Activated naive CD8-positive, alpha-beta T cell treated with anti-CD3 and anti-CD28 coated beads, Interleukin-2, amount 50 U/mL, for 24 hours (primary cell): ENCODE measurements around the gene DRC1.

Experiments used
- ATAC-seq: fragments of 150-1000 bp; cut with Tn5 transposase; one replicate; pipeline ENCODE4 v1.10.0; 2021
- DNase-seq: peaks from one replicate; pipeline ENCODE4 v3.0.0; 2021
- H3K27ac Mint-ChIP-seq: one replicate; pipeline ENCODE4 v1.8.0; 2021; ENCODE audit warnings: mild to moderate bottlenecking, mixed read lengths
- H3K27me3 Mint-ChIP-seq: one replicate; pipeline ENCODE4 v1.8.0; 2021; ENCODE audit warnings: mixed read lengths
- H3K36me3 Mint-ChIP-seq: one replicate; pipeline ENCODE4 v1.8.0; 2021; ENCODE audit warnings: low read depth, mixed read lengths
- H3K4me1 Mint-ChIP-seq: one replicate; pipeline ENCODE4 v1.8.0; 2021; ENCODE audit warnings: mixed read lengths
- H3K4me3 Mint-ChIP-seq: one replicate; pipeline ENCODE4 v1.8.0; 2021; ENCODE audit warnings: mild to moderate bottlenecking, moderate library complexity, mixed read lengths
- H3K9me3 Mint-ChIP-seq: one replicate; pipeline ENCODE4 v1.8.0; 2021; ENCODE audit warnings: mixed read lengths

The DRC1 gene

DNA sequence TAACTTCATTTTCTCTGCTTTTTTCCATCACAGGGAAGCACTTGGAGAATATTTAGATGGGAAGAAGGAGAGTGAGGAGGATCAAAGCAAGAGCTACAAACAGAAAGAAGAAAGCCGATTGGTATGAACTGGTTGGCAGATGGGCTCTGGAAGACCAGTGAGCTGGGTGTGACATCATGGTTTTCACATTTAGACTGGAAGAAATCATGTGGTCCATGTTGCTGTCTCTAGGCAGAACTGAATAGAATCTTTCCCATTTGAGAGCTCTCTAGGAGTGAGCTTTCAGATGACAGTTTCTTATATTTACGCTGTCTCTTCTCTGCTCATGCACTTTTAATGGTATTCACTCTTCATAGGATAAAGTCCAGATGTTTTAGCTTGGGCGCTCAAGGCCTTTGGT is 12.6 kb downstream of the DRC1 start:
- Mint-ChIP-seq H3K4me1 (peaks cover 9% of the 10 kb centered on the region), H3K27ac (no peak overlapping the region), H3K4me3 (no peak overlapping the region), H3K36me3 (no peaks in the 10 kb centered on the region), H3K27me3 (peaks cover 4% of the 10 kb centered on the region), H3K9me3 (no peaks in the 10 kb centered on the region)
- ATAC-seq (no peak), DNase-seq (no peak)

DNA sequence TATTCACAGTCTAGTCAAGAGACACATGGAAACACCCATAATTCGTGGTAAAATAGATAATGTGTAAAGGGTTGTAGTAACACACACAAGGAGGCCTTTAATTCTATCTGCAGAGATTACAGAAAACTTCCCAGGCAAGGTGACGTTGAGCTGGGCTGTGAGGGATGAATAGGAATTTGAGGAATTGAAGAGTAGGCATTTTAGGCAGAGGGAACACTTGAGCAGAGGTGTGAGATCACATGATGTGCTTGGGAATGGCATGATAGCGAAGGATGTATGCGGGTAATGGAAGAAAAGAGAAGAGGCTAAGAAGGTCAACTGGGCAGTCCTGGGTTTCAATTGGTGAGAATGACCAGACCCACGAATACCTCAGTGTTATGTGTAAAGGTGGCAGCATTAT is 20.2 kb downstream of the DRC1 start:
- H3K27me3 Mint-ChIP-seq = peaks cover 2% of the 10 kb centered on the region
- no peak overlapping the region for H3K27ac Mint-ChIP-seq
- no peak for ATAC-seq
- H3K36me3 Mint-ChIP-seq = no peaks in the 10 kb centered on the region
- no peaks in the 10 kb centered on the region for H3K4me1 Mint-ChIP-seq
- H3K9me3 Mint-ChIP-seq = no peaks in the 10 kb centered on the region
- no peak for DNase-seq
- no peak overlapping the region for H3K4me3 Mint-ChIP-seq

DNA sequence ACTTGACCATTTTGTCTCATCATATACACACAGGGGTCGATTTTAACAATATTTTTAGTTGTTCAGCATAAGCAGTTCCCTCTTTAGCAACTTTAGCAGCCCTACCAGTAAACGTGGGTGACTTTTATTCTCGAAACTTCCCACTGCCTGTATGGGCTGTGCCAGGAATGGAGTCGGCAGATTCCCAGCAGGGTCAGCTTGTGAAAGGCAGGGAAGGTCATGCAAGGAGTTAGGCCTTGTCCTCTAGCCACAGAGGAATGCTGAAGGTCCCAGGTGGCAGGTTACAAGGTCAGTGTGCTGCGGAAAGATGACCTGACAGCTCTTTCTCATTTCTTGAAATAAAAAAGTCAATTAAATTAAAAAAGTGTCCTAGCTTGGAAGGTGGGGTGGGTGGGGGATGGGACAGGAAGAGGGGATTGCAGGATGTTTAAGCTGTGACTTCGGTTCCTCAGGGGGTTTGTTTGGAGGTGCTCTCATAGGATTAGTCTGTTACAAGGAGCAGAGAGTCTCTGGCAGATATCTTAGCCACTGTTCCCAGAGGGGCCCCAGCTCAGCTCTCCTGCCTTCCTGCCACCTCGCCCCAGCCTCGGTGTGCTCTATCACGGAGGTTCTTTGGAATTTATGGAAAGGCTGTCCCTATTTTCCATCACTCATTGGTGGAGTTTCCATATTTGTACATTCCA is 21.4 kb downstream of the DRC1 start:
- Mint-ChIP-seq H3K4me3 (no peak overlapping the region), H3K27ac (no peak overlapping the region), H3K9me3 (no peaks in the 10 kb centered on the region), H3K4me1 (no peaks in the 10 kb centered on the region), H3K36me3 (no peaks in the 10 kb centered on the region), H3K27me3 (peaks cover 2% of the 10 kb centered on the region)
- ATAC-seq (no peak), DNase-seq (no peak)

DNA sequence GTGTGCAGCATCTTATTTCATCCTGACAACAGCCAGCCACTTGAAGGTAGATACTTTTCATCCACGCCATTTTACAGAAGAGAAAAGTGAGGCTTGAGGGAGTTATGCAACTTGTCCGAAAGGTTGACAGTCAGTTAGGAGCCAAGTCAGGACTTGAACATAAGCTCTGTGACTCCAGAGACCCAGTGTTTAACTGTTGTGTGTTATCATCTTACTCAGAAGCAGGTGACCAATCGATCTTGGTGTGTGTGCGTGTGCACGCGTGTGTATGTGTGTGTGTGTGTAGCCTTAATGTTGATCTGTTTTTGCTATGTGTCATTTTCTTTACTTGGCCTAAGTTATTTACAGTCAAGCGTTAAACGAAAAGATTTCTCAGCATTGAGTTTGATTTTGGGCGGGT is 22.0 kb downstream of the DRC1 start:
- ATAC-seq (no peak), DNase-seq (no peak)
- H3K36me3 Mint-ChIP-seq = no peaks in the 10 kb centered on the region
- peaks cover 2% of the 10 kb centered on the region for H3K27me3 Mint-ChIP-seq
- no peak overlapping the region for H3K4me3 Mint-ChIP-seq
- no peaks in the 10 kb centered on the region for H3K9me3 Mint-ChIP-seq
- H3K27ac Mint-ChIP-seq = no peak overlapping the region
- no peaks in the 10 kb centered on the region for H3K4me1 Mint-ChIP-seq

DNA sequence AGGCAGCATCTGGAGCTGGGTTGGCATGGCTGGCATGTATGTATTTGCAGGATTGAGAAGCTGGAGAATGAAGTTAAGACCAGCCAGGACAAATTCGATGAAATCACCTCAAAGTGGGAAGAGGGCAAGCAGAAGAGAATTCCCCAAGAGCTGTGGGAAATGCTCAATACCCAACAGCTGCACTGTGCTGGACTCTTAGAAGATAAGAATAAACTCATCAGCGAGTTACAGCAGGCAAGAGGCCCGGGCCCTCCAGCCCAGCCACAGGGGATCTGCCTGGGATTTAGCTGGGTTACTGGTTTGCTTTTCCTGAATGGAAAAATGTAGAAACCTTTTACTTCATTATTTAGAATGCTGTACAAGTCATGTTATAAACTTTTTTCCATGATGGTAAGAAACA is 22.5 kb downstream of the DRC1 start:
- H3K36me3 Mint-ChIP-seq = no peaks in the 10 kb centered on the region
- DNase-seq = no peak

DNA sequence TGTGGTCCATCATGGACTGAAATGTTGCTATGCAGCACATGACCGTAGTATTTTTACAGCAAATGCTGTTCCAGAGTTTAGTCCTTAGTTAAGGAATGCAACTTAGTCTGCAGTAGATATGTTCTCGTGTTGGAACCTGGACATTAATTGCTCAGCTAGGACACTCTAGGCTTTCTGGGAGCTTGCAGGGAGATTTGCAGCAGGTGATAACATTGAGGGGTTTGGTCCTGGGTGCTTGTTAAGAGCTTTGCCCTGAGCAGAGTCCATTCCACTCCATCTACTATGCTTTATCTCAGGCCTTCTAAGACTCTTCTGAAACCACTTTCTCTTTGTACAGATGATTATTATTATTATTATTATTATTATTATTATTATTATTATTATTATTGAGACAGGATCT is 27.1 kb downstream of the DRC1 start:
- DNase-seq = no peak
- Mint-ChIP-seq H3K9me3 (no peaks in the 10 kb centered on the region), H3K36me3 (no peaks in the 10 kb centered on the region), H3K4me3 (no peak overlapping the region), H3K27me3 (peaks cover 7% of the 10 kb centered on the region), H3K4me1 (no peaks in the 10 kb centered on the region), H3K27ac (no peak overlapping the region)
- no peak for ATAC-seq

More for the DNA sequence above, 22.5 kb downstream of the DRC1 start:
- H3K27me3 Mint-ChIP-seq = peaks cover 2% of the 10 kb centered on the region
- no peak for ATAC-seq
- H3K4me1 Mint-ChIP-seq = no peaks in the 10 kb centered on the region
- H3K9me3 Mint-ChIP-seq = no peaks in the 10 kb centered on the region
- H3K27ac Mint-ChIP-seq = no peak overlapping the region
- H3K4me3 Mint-ChIP-seq = no peak overlapping the region

DNA sequence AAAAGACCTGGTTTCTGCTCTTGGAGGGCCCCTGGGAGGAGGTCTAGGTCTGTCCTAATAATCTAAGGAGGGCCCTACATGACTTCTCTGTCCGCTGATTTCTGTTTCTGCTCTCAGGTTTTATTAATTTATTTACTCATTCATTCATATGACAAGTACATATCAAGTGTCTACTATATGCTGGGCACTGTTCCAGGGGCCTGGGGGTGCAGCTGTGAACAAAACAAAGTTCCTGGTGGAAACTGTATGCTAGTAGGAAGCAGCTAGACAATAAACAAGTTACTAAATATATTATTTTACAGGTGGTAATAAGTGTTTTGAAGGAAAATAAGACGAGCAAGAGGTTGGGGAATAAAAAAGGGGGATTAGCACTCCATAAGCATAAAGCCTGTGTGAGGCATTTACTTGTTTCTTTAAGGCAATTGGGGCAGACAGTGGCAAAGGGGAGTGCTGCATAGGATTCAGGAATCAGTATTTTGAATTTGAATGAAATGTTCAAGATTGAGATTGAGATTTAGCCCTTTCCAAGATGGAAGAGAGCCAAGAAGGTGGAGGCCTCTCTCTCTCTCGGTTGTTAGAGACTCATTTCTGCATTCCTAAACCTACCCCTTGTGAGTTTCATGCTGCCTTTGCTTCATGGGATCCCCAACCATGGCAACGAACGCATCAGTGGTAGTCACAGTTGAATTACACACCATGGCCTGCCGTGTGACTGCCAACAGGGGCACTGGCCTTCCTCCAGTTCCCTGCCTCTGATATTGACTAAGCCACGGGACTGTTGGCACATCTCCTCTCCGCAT is 28.3 kb downstream of the DRC1 start:
- Mint-ChIP-seq H3K36me3 (no peaks in the 10 kb centered on the region), H3K27ac (no peak overlapping the region), H3K4me3 (no peak overlapping the region), H3K9me3 (no peaks in the 10 kb centered on the region), H3K4me1 (no peaks in the 10 kb centered on the region), H3K27me3 (peaks cover 7% of the 10 kb centered on the region)
- ATAC-seq = no peak
- no peak for DNase-seq

DNA sequence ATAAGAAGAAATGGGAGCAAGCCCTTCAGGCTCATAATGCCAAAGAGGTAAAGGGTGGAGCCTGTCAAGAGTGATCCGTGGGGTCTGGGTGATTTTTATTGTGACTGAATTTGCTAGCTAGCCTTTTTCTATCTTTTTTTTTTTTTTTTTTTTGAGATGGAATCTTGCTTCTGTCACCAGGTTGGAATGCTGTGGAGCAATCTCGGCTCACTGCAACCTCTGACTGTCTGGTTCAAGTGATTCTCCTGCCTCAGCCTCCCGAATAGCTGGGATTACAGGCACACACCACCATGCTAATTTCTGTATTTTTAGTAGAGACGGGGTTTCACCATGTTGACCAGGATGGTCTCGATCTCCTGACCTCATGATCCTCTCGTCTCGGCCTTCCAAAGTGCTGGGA is 29.1 kb downstream of the DRC1 start:
- DNase-seq (no peak), ATAC-seq (no peak)
- no peaks in the 10 kb centered on the region for H3K36me3 Mint-ChIP-seq
- no peak overlapping the region for H3K4me3 Mint-ChIP-seq
- H3K9me3 Mint-ChIP-seq = no peaks in the 10 kb centered on the region
- H3K27ac Mint-ChIP-seq = no peak overlapping the region
- peaks cover 7% of the 10 kb centered on the region for H3K27me3 Mint-ChIP-seq
- H3K4me1 Mint-ChIP-seq = no peaks in the 10 kb centered on the region

DNA sequence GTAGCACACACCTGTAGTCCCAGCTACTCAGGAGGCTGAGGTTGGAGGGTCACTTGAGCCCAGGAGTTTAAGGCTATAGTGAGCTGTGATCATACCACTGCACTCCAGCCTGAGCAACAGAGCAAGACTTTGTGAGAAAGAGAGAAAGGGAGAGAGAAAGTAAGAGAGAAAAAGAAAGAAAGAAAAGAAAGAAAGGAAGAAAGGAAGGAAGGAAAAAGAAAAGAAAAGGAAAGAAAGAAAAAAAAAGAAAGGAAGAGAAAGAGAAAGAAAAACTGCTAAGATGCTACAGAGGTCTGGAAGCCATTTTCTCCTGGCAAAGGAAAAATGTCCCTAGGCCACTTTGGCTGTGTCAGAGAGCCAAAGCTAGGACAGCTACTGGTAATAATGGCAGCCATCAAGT is 30.6 kb downstream of the DRC1 start:
- H3K4me3 Mint-ChIP-seq = no peak overlapping the region
- ATAC-seq (no peak), DNase-seq (no peak)
- peaks cover 7% of the 10 kb centered on the region for H3K27me3 Mint-ChIP-seq
- H3K4me1 Mint-ChIP-seq = no peaks in the 10 kb centered on the region
- no peaks in the 10 kb centered on the region for H3K36me3 Mint-ChIP-seq
- H3K27ac Mint-ChIP-seq = no peak overlapping the region
- H3K9me3 Mint-ChIP-seq = no peaks in the 10 kb centered on the region

DNA sequence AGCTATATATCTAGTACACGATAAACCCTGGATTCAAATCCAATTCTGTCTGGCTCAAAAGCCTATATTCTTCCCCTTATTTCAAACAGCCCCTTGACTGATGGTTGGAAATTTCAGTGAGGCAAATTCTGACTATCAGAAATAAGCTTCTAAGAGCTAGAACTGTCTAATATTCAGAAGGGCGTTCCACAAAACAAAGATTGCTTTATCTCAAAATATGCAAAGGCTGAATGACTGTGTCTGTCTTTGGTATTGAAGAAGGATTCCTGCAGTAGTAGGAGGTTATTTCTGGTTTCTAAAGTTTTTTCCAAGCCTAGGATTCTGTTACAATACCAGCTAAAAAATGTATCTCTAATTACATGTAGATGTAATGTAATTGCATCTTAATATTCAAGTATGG is 31.1 kb downstream of the DRC1 start:
- ATAC-seq = no peak
- H3K27ac Mint-ChIP-seq = no peak overlapping the region
- H3K36me3 Mint-ChIP-seq = no peaks in the 10 kb centered on the region
- no peak for DNase-seq
- H3K4me1 Mint-ChIP-seq = no peaks in the 10 kb centered on the region
- H3K4me3 Mint-ChIP-seq = no peak overlapping the region
- no peaks in the 10 kb centered on the region for H3K9me3 Mint-ChIP-seq
- peaks cover 7% of the 10 kb centered on the region for H3K27me3 Mint-ChIP-seq

DNA sequence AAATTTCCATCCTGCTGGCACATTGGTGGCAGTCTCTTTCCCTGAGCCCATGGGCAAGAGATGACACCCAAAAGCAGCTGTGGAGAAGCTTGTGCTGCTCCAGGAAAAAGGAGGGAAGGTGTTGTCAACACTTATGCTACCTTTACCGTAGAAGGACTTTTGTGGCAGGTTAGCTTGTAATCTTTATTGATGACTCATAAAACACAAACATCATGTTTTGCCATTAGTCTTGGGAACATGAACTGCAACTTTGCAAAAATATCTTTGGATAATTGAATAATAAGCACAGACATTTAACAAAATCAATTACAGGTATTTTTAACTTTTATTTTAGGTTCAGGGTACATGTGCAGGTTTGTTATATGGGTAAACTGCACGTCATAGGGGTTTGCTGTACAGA is 33.4 kb downstream of the DRC1 start:
- H3K4me3 Mint-ChIP-seq = no peak overlapping the region
- H3K4me1 Mint-ChIP-seq = no peaks in the 10 kb centered on the region
- no peak for ATAC-seq
- no peaks in the 10 kb centered on the region for H3K36me3 Mint-ChIP-seq
- DNase-seq = no peak
- no peak overlapping the region for H3K27ac Mint-ChIP-seq
- H3K27me3 Mint-ChIP-seq = peaks cover 12% of the 10 kb centered on the region
- no peaks in the 10 kb centered on the region for H3K9me3 Mint-ChIP-seq

DNA sequence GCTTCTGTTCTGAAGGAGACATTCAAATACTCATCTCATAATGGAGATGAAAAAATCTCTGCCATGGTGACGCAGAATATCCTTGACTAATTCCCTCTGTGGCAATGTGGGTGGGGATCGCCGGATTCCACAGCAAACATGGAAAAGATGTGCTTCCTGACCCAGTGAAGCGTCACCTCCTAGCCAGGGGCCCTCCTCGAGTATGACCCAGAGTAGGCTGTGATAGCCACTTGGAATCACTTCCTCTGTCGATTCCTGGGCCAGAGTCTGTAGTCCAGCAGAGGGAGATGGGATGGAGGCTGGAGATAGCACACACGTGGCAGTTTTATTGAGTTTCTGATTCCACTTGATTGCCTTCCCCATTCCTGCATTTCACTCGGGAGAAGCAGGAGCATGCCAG is 36.8 kb downstream of the DRC1 start:
- no peak for DNase-seq
- Mint-ChIP-seq H3K4me1 (no peaks in the 10 kb centered on the region), H3K27me3 (peaks cover 5% of the 10 kb centered on the region), H3K27ac (no peak overlapping the region), H3K4me3 (no peak overlapping the region), H3K9me3 (no peaks in the 10 kb centered on the region), H3K36me3 (no peaks in the 10 kb centered on the region)
- ATAC-seq = no peak

DNA sequence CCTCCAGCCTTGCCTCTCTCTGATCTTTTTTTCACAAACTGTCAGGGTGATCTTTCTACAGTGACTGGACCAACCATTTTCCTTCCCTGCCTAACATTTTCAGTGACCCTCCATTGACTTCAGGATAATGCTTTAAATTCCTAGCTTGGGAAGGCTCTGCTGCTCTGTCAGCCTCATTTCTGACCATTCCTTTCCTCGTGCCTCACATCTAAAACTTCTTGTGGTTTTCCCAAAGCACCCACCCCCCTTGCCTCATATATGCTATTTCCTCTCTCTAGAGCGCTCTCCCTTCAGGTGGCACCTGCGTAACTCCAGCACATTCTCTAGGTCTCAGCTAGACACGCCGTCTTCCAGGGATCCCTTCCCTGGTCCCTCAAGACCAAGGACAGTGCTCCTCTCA is 37.2 kb downstream of the DRC1 start:
- Mint-ChIP-seq H3K9me3 (no peaks in the 10 kb centered on the region), H3K36me3 (no peaks in the 10 kb centered on the region), H3K4me3 (no peak overlapping the region), H3K4me1 (no peaks in the 10 kb centered on the region), H3K27ac (no peak overlapping the region), H3K27me3 (peaks cover 5% of the 10 kb centered on the region)
- DNase-seq = no peak
- no peak for ATAC-seq

DNA sequence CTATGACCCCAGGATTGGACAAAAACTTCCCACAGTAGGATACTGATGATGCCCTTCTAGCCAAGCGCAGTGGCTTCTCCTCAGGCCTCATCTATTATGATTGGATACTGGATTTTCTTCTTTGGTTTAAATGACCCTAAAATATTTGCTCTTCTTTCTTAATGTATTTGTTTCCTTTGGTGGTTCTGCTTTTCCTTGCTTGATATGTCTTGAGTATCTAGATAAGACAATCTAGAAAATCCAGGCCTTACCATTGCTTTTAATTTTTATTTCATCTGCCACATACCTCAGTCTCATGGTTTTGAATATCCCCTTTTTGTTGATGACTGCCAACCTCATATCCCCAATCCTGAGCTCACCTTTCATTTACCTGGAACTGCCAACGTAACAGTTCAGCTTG is 40.6 kb downstream of the DRC1 start:
- no peaks in the 10 kb centered on the region for H3K36me3 Mint-ChIP-seq
- H3K27ac Mint-ChIP-seq = no peak overlapping the region
- no peaks in the 10 kb centered on the region for H3K9me3 Mint-ChIP-seq
- ATAC-seq (no peak), DNase-seq (no peak)
- no peaks in the 10 kb centered on the region for H3K4me1 Mint-ChIP-seq
- H3K4me3 Mint-ChIP-seq = no peak overlapping the region
- H3K27me3 Mint-ChIP-seq = peaks cover 5% of the 10 kb centered on the region

DNA sequence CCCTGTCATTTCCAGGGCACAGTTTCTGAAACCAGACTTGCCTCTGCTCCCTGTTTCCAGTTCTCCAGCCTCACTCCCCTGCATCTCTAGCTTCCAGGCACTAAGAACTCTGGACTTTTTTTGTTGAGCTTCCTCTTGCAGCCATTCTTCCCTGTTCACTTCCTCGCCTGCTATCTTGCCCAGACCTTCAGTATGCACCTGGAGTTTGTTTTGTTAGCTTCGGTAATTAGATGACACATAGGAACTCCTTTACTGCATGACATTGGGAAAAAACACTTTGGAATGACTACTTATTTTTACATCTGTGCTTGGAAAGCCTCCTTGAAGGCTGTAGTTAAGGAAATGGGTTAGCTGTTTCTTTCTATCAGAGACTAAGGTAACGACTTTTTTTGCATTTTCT is 41.0 kb downstream of the DRC1 start:
- Mint-ChIP-seq H3K4me1 (no peaks in the 10 kb centered on the region), H3K27me3 (peaks cover 5% of the 10 kb centered on the region), H3K9me3 (no peaks in the 10 kb centered on the region), H3K4me3 (no peak overlapping the region), H3K36me3 (no peaks in the 10 kb centered on the region), H3K27ac (no peak overlapping the region)
- no peak for DNase-seq
- ATAC-seq = no peak
